Stimulated activated CD4-positive, alpha-beta T cell treated with anti-CD3 and anti-CD28 coated beads, Interleukin-1b, Interleukin-23, amount 100 ng/mL, for 4 hours (primary cell): ENCODE results near the gene MYZAP.

ENCODE experiments used
- DNase-seq, 2 donors: peaks; one replicate each; pipeline ENCODE4 v3.0.0-alpha.2; 2020; ENCODE audit warnings: low read depth in 2 of 2

MYZAP gene

DNA sequence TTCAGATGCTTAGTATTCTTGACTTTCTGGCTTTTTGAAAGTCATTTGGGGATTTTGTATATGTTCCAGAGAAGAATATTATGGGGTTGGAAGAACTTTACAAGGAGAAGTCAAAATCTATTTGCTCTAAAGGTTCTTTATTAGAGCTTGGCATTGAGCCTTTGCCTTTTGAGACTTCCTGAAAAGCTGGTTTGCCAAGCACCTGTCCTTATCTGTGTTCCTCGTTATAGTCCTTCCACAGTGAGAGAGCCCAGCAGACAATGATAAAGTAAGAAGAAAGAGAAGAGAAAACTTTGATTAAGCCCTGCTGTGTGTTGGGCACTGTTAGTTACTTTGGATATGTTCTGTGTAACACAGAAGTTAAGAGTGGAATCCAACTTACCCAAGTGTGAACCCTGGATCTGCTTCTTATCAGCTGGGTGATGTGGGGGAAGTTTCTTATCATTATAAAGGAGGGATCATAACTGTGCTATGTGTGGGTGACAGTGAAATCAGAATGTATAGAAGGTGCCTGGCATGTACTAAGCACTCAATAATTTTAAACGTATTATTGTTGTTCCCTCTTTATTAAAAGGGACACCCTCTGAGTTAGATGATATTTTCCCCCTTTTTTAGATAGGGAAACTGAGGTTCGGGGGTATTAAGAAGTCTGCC lies 70.5 kb downstream of the MYZAP start:
- DNase-seq: no peak

GRCh38 chr15:57662802-57663201 lies 71.1 kb downstream of the MYZAP start:
- no peak for DNase-seq

- DNase-seq: no peak
Observed at GRCh38 chr15:57663262-57663661, 71.6 kb downstream of the MYZAP start.

DNA sequence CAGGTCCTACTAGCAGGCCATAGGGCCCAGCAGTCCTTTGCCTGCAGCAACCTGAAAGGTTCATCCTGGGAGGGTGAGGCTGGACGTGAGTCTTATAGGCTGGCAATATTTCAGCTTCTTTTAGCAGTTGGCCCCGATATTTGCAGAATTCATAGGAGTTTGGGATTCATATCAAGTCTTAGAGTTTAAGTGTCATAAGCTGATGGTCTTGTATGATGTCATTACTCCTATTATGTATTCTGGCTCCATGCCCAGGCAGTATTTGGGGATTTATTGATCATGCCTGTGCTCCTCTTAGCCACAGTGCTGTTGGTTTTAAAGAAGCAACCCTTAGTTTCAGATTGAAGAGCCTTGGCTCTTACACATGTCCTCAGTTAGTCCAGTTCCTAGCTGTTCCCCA lies 73.5 kb downstream of the MYZAP start:
- DNase-seq: no peak

DNA sequence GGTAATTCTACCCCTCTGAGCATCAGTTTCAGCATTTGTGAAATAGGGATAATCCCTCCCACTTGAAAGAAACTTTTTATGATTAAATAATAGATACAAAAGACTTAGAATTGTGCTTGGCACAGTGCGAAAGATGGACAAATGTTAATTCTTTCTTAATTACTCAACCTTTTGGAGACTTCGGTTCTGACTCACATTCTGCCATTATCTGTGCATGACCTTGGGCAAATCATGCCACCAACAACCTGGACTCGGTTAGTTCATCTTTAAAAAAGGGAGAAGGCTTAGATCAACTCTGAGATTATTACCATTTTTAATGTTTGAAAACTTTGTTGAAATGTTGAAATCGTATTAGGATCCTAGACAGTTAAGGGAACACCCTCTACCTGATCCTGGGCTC lies 74.2 kb downstream of the MYZAP start:
- DNase-seq: no peak

GRCh38 chr15:57667171-57667849 lies 75.6 kb downstream of the MYZAP start:
- no peak for DNase-seq

DNA sequence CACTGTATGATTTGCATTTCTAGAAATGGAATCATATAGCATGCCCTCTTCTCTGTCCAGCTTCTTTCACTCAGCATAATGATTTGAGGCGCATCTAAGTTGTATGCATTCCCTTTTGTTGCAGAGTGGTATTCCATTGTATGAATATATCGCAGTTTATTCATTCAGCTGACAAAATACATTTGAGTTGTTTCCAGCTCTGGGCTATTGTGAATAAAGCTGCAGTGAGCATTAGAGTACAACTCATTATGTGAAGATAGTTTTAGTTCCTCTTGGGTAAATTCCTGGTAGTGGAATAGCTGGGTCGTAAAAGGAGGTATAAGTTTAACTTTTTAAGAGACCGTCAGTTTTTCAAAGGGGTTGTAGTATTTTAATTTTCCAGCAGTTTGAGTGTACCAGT lies 76.3 kb downstream of the MYZAP start:
- DNase-seq: no peak

GRCh38 chr15:57671636-57672035 lies 79.9 kb downstream of the MYZAP start:
- DNase-seq: no peak

- DNase-seq: no peak
Observed at GRCh38 chr15:57675481-57676181, 83.9 kb downstream of the MYZAP start.

DNA sequence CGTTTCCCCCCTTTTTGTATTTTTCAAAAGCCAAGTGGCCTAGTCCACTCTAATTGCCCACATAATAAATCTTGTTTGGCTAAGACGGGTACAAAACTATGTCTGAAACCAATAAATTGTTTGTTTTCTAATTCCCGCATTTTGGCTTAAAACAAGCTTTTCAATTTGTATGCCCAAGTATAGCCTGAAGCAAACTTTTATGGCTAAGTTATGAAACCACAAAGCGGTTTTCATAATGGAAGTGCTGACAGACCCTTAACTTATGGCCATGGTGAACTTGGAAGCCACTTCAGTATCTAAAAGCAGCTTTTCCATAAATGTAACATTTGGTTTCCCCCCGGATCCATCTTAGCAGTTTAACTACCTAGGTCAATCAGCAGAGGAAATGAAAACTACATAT lies 84.9 kb downstream of the MYZAP start:
- DNase-seq: no peak

GRCh38 chr15:57677204-57677603 lies 85.5 kb downstream of the MYZAP start:
- no peak for DNase-seq

DNA sequence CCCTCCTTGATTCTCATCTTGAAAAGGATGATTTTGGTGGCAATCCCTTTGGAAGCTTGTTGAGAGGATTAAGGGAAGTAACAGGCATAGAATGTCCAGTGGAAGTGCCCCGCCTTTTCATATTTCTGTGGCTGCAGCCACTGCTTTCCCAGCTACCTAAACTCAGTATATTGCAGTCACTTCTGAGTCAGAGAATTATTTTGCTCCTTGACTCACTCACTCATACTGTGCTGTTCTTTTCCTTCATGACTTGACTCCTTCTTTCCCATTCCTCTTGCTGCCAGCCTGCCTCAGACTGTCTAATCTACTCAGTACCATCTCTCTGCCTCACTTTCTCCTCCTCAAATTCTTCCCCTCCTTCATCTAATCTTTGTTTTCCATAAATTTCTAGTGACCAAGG lies 88.3 kb downstream of the MYZAP start:
- no peak for DNase-seq

DNA sequence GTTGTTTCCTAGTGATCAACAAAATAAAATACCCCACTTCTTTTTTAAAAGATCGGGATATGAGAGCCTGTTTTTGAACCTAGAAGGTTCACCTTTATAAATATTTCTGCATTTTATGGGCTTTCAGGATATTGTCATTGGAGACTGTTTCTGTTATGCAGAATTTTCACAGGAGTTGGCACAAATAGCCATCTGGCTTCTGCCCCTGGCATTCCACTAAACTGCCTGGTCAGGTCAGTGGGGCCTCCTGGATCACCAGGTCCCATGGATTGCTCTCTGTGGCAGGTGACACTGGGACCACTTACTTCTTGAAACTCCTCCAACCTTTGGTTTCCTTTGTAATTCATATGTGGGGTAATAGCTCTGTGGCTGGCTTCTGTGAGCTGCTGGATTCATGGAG lies 89.3 kb downstream of the MYZAP start:
- no peak for DNase-seq

GRCh38 chr15:57683481-57683880 lies 91.8 kb downstream of the MYZAP start:
- no peak for DNase-seq

DNA sequence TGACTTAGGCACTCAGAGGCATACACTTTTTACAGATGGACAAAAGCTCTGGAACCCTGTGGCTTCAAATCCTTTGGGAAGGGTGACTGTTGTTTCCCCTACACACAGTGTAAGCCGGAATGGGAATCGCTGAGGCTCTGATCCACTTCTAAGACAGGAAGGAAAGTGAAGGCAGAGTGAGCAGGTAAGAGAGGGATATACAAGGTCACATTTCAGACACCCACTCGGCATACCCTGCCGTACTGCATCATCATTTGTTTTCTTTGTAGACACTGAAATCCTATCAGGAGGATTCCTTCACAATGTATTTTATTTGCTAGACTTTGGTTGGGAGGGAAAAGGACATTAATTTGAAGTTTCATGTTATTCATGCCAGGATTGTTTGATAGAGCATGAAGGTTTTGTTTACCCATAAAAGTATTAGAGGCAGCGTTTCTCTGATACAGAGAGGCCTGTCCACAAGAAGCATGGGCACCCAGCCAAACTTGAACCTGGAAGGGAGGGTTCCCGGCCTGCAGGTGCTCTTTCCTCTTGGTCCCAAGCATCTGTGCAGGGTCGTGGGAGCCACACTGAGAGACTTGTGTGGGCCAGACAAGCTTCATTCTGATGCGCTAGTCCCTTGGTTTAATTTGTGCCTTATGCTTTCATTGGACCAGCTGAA lies 92.9 kb downstream of the MYZAP start:
- DNase-seq: no peak

DNA sequence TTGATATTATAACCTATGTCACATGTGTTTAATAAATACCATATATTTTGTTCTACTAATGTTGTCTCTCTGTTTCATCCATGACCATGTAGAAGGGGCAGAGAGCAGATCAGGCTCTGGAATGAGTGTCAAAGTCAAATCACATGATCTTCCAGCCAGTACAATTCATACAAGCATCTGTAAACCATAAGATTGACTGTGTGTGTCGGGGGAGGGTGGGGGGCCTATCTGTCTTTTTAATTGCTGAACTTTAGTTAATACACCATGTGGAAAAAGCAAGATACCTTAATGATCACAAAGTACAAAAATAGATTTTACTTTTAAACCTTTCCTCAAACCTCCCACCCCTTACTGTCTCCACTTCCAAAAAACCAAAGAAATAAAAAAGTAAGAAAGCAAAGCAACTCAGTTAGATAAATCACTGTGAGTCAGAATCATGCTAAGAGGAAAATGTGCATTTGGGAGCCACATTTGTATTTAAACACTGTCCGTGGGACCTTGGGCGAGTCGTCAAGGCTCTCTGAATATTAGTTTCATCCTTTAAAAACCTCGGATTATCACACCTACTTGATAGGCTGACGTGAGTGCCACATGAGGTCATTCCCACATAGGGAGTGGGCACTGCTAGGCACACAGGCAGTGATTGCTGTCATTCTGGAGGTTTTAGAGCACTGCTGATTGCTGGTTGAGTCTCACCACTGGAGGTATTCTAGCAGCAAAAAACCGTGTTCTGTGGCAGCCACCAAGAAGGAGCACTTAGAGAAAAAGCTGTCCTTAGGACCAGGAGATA lies 93.8 kb downstream of the MYZAP start:
- no peak for DNase-seq

GRCh38 chr15:57686657-57687056 lies 95.0 kb downstream of the MYZAP start:
- no peak for DNase-seq

DNA sequence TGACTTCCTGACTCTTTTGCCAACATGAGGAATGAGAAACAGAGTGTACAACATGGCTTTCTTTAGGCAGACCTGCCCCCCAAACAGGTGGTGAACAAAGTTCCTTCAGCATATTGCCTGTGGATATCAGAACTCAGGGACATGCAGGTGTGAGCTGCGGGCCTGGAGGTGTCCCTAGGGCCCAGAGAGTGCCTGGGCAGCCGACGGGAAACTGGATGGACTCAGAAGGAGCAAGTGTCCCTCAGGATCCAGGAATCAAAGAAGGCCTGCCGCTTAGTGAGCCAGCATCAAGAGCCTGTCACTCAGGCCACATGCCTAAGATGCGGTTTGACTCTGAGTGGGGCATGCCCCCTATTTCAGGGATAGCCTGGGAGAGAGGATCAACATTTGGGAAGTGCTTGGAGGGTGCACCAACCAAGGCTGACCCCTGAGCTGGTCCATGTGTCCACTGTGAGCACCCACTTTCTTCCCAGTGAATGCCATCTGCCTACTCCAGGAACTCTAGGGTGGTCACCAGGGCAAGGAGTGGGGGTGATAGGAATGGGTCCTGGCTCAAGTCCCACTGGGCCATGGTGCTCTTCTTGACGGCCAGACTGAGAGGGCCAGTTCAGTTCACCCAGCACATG lies 98.8 kb downstream of the MYZAP start:
- DNase-seq: no peak

DNA sequence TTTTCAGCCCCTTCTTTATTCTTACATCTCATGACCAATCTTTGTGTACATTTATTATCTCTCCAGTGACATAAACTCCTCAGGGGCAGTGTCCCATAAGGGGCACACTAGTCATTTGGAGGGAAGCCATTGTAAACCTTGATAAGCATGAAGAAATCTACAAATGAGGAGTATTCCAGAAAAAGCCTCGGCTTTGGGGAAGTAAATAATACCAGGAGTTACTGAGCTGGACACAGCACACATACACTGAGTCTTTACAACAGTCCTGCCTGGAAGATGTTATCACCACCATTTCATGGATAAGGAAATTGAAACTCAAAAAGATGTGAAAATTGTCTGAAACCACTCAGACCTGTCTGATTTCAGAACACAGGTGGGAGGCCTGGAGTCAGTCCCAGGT lies 99.4 kb downstream of the MYZAP start:
- no peak for DNase-seq

- no peak for DNase-seq
Observed at GRCh38 chr15:57692709-57693108, 101.0 kb downstream of the MYZAP start.

DNA sequence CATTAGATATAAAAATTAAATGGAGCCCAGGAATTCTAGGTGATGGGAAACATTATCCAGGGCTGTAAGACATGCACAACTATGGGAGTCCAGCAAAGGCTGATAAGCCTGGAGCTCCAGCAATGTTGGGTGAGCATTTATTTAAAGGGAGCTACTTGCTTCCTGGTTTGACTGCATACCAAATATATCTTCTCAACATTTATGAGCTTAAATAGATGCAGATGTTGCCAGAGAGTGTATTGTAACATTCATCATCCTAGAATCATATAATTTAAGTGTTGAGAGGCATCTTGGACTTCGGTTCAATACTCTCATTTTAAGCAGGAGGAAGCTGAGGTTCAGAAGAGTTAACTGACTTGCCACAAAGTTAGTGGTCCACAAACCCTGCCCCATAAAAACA lies 102.6 kb downstream of the MYZAP start:
- DNase-seq: no peak
